DND-41 (cell line): ENCODE data around the gene SLX4.

Experiments used
- ATAC-seq: fragments of 200-7000 bp; cut with Tn5 transposase; 3 replicates; pipeline ENCODE4 v1.9.1; 2021; ENCODE audit warnings: low read depth; ENCODE audit not compliant: insufficient read depth
- DNase-seq: peaks from one replicate; pipeline ENCODE4 v3.0.0-alpha.2; 2020
- H2AFZ ChIP-seq: 2 replicates; pipeline ENCODE4 v1.6.0; 2012; ENCODE audit warnings: low read depth, low read length
- H3K27ac ChIP-seq: 2 replicates; pipeline ENCODE4 v1.5.1; 2012; ENCODE audit warnings: low read length, inconsistent platforms
- H3K27me3 ChIP-seq: fragments of 200-600 bp; sonication (generic); 2 replicates; pipeline ENCODE4 v1.6.0; 2012; ENCODE audit warnings: low read length, mild to moderate bottlenecking, inconsistent platforms; ENCODE audit not compliant: insufficient read depth, poor library complexity
- H3K36me3 ChIP-seq: 2 replicates; pipeline ENCODE4 v1.5.1; 2012; ENCODE audit warnings: low read length, inconsistent platforms; ENCODE audit not compliant: insufficient read depth
- H3K4me1 ChIP-seq: 2 replicates; pipeline ENCODE4 v1.5.1; 2012; ENCODE audit warnings: mild to moderate bottlenecking, low read length; ENCODE audit not compliant: insufficient read depth
- H3K4me2 ChIP-seq: 2 replicates; pipeline ENCODE4 v1.6.0; 2012; ENCODE audit warnings: mild to moderate bottlenecking, moderate library complexity, low read length, inconsistent platforms; ENCODE audit not compliant: insufficient read depth
- H3K4me3 ChIP-seq, 2 experiments: fragments of 200-600 bp in 1 of 2; shearing (Covaris generic) in 1 of 2; 2 replicates each; pipeline ENCODE4 v1.5.1; 2012 to 2016; ENCODE audit warnings: inconsistent platforms in 2 of 2, low read length in 2 of 2, mild to moderate bottlenecking in 2 of 2, low read depth in 1 of 2, moderate library complexity in 1 of 2
- H3K79me2 ChIP-seq: 2 replicates; pipeline ENCODE4 v1.6.0; 2012; ENCODE audit warnings: low read length, inconsistent platforms; ENCODE audit not compliant: insufficient read depth
- H3K9ac ChIP-seq: 2 replicates; pipeline ENCODE4 v1.6.0; 2012; ENCODE audit warnings: low read depth, mild to moderate bottlenecking, inconsistent platforms, low read length, moderate library complexity
- H3K9me3 ChIP-seq: 2 replicates; pipeline ENCODE4 v1.5.1; 2012; ENCODE audit warnings: low read length, moderate library complexity, mild to moderate bottlenecking, inconsistent platforms; ENCODE audit not compliant: insufficient read depth, severe bottlenecking
- H4K20me1 ChIP-seq: 2 replicates; pipeline ENCODE4 v1.6.0; 2012; ENCODE audit warnings: low read length; ENCODE audit not compliant: insufficient read depth
- EZH2 ChIP-seq: IDR thresholded peaks from 3 replicates; pipeline ENCODE4 v1.6.1; 2012; ENCODE audit warnings: borderline replicate concordance, low read depth, mild to moderate bottlenecking, moderate library complexity, low read length, inconsistent platforms; ENCODE audit not compliant: severe bottlenecking
- TF ChIP-seq, protein P1 (sequence below): IDR thresholded peaks from 2 replicates; pipeline ENCODE4 v1.5.1; 2012; ENCODE audit warnings: borderline replicate concordance, low read length, moderate library complexity, mild to moderate bottlenecking; ENCODE audit not compliant: poor library complexity, severe bottlenecking; ENCODE audit errors: extremely low read depth

Gene SLX4

DNA sequence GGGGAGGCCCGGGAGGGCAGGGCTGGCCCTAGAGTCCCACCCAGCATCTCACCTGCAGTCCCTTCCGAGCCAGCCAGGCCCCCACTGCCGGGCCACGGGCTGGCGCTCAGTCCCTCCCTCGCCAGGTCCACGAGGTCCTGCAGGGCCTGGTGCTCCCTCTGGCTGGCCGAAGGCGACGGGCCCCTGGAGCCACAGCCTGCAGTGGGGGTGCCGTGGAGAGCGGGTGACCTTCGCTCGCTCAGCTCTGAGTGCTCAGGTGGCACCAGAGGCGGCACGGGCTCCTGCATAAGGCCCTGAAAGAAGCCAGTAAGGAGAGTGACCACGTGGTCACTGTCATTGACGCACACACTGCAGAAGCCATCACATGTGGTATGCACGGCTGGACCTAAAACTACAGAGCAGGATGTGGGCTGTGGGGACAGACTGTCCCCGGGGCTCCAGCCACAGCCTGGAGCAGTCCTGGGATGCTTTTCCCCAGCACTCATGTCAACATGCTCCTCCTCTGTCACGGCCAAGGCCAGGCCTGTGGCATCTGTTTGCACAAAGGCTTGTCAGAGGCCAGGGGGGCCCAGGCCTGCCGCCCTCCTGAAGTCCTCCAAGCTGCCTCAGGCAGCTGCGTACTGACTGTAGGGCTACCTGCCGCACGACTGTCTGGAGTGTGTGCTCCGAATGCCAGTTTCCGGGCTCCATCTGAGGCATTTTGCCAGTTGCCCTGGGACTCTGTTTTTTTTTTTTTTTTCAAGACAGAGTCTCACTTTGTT is 15.1 kb downstream of the SLX4 start:
- Histone ChIP-seq H3K4me3 (no peak overlapping the region), H3K27me3 (no peaks in the 10 kb centered on the region), H4K20me1 (no peaks in the 10 kb centered on the region), H3K27ac (no peak overlapping the region), H3K4me2 (no peak overlapping the region), H3K36me3 (peaks cover 36% of the 10 kb centered on the region), H3K4me1 (no peaks in the 10 kb centered on the region), H3K9me3 (peaks cover 4% of the 10 kb centered on the region), H3K9ac (no peak overlapping the region), H2AFZ (no peak overlapping the region), H3K79me2 (no peaks in the 10 kb centered on the region)
- TF ChIP-seq EZH2: no peak
- TF ChIP-seq, protein P1, sequence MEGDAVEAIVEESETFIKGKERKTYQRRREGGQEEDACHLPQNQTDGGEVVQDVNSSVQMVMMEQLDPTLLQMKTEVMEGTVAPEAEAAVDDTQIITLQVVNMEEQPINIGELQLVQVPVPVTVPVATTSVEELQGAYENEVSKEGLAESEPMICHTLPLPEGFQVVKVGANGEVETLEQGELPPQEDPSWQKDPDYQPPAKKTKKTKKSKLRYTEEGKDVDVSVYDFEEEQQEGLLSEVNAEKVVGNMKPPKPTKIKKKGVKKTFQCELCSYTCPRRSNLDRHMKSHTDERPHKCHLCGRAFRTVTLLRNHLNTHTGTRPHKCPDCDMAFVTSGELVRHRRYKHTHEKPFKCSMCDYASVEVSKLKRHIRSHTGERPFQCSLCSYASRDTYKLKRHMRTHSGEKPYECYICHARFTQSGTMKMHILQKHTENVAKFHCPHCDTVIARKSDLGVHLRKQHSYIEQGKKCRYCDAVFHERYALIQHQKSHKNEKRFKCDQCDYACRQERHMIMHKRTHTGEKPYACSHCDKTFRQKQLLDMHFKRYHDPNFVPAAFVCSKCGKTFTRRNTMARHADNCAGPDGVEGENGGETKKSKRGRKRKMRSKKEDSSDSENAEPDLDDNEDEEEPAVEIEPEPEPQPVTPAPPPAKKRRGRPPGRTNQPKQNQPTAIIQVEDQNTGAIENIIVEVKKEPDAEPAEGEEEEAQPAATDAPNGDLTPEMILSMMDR: no peak
- DNase-seq (no peak), ATAC-seq (no peak)

DNA sequence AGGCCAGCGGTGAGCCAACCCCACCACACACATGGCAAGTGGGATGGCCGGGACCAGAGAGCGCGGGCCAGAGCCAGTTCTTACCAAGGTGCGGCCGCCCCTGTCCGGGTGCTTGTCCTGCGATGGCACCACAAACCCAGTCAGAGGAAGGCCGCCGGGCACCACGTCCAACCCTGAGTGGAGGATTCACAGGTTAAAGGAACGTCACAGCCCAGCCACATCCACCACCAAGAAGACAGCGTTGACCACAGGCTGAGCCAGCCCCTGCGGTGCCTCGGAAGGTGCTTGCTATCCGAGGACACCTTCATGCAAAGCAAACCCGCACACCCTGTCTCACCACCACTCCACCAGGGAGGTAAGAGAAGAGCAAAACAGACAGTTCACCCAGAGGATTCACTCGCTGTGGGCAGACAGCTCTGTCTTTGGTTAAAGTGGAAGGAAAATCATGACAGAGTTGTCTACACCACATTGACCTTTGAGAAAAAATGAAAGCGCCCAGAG is 15.8 kb downstream of the SLX4 start:
- Histone ChIP-seq H3K4me1 (no peaks in the 10 kb centered on the region), H3K27me3 (no peaks in the 10 kb centered on the region), H2AFZ (no peak overlapping the region), H3K79me2 (no peaks in the 10 kb centered on the region), H3K4me2 (no peak overlapping the region), H3K36me3 (peaks cover 36% of the 10 kb centered on the region), H4K20me1 (no peaks in the 10 kb centered on the region), H3K27ac (no peak overlapping the region), H3K4me3 (no peak overlapping the region), H3K9ac (no peak overlapping the region), H3K9me3 (peaks cover 4% of the 10 kb centered on the region)
- ATAC-seq: no peak
- no peak for DNase-seq
- TF ChIP-seq, protein P1: no peak
- TF ChIP-seq EZH2: no peak

DNA sequence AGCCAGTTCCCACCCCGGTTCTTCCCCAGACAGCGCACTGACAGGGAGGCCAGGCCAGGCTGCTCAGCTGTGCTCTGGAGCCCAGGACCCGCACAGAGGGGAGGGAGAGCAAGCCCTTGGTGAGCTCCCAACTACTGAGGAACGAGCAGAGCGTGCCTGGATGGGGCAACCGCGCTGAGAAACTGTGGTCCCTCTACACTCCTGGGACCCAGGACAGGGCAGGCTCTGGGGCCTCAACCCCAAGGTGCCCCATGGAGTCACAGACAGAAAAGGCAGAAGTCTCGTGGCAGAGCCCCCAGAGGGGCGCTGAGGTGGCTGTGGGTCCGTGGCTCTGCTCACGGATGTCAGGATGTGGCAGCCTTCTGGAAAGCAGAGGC is 16.3 kb downstream of the SLX4 start:
- no peaks in the 10 kb centered on the region for H3K27me3 ChIP-seq
- no peak overlapping the region for H2AFZ ChIP-seq
- peaks cover 34% of the 10 kb centered on the region for H3K36me3 ChIP-seq
- ATAC-seq (no peak), DNase-seq (no peak)
- H3K9ac ChIP-seq: no peak overlapping the region
- no peaks in the 10 kb centered on the region for H3K4me1 ChIP-seq
- H3K79me2 ChIP-seq: no peaks in the 10 kb centered on the region
- no peak overlapping the region for H3K27ac ChIP-seq
- H4K20me1 ChIP-seq: no peaks in the 10 kb centered on the region
- no peak overlapping the region for H3K4me2 ChIP-seq
- H3K4me3 ChIP-seq: no peak overlapping the region
- peaks cover 3% of the 10 kb centered on the region for H3K9me3 ChIP-seq
- no peak for TF ChIP-seq EZH2
- TF ChIP-seq, protein P1: no peak
